Measurements from ENCODE around the gene RPP25.

DNA sequence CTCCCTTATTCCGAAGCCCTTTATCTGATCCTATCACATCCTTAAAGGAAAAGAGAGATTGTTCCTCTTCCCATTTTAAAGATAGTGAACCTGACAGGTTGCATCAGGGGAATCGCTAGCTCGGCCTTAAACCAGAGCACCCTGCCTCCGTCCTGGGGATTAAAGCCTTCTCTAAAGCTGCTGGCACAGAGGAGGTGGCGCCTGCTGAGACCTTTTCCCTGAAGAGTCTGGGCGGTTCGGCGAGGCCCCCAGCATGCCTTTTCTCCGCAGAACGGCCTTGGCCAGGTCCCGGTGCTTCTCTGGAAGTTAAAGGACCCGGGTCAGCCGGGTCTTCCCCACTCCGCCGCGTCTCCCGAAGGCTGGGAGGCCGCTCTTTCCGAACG, 50.5 kb downstream of the RPP25 start:
- TF ChIP-seq YY1 (IDR thresholded peaks at IDR 0.05; ENCODE audit: insufficient read depth, insufficient read length) (no peak), SUZ12 (IDR thresholded peaks at IDR 0.05; ENCODE audit: extremely low read depth, insufficient read depth, insufficient read length) (no peak)
